GM21576 (cell line): ENCODE results near the gene TMEM100.
"Not testable (repeated sequence)": the region's sequence is repeated elsewhere in the genome, so short reads cannot be mapped to it uniquely, and the experiment has no call there.

Source experiments
- ATAC-seq: cut with Tn5 transposase; IDR thresholded peaks from one replicate; pipeline ENCODE4 v1.9.1; 2021; ENCODE audit warnings: mild to moderate bottlenecking, moderate library complexity; ENCODE audit not compliant: unreplicated experiment

Gene TMEM100

GRCh38 chr17:55690105-55690508 lies 32.6 kb downstream of the TMEM100 start:
- no peak for ATAC-seq

GRCh38 chr17:55689672-55690071 lies 33.0 kb downstream of the TMEM100 start:
- ATAC-seq, result no peak

GRCh38 chr17:55688057-55688456 lies 34.6 kb downstream of the TMEM100 start:
- no peak for ATAC-seq

GRCh38 chr17:55687037-55687436 lies 35.6 kb downstream of the TMEM100 start:
- no peak for ATAC-seq

- no peak for ATAC-seq
Observed at GRCh38 chr17:55683550-55684315, 38.9 kb downstream of the TMEM100 start.

- no peak for ATAC-seq
Observed at GRCh38 chr17:55681342-55681700, 41.3 kb downstream of the TMEM100 start.

GRCh38 chr17:55680686-55681341 lies 41.9 kb downstream of the TMEM100 start:
- no peak for ATAC-seq

- ATAC-seq, result no peak
Observed at GRCh38 chr17:55677446-55677845, 45.2 kb downstream of the TMEM100 start.

GRCh38 chr17:55676274-55676673 lies 46.4 kb downstream of the TMEM100 start:
- no peak for ATAC-seq

- ATAC-seq, result no peak
Observed at GRCh38 chr17:55673743-55674506, 48.7 kb downstream of the TMEM100 start.

- ATAC-seq, result no peak
Observed at GRCh38 chr17:55672585-55673501, 49.8 kb downstream of the TMEM100 start.

GRCh38 chr17:55672010-55672409 lies 50.7 kb downstream of the TMEM100 start:
- ATAC-seq, result not testable (repeated sequence)
